CD4-positive, alpha-beta T cell treated with Interleukin-6 at 100 ng/mL for 8 hours (primary cell): ENCODE measurements around the gene ITPR1.

Source experiments
- DNase-seq: peaks from one replicate; pipeline ENCODE4 v3.0.0-alpha.2; 2020; ENCODE audit warnings: mixed read lengths, low spot score

The ITPR1 gene

GRCh38 chr3:4720316-4721075 is 227.3 kb downstream of the ITPR1 start:
- DNase-seq: peak; percentile 28

- DNase-seq: no peak
These were observed 228.4 kb downstream of the ITPR1 start for GRCh38 chr3:4721511-4721911.

GRCh38 chr3:4722103-4722502 is 229.0 kb downstream of the ITPR1 start:
- peak; percentile 38 for DNase-seq

- no peak for DNase-seq
These were observed 231.0 kb downstream of the ITPR1 start for GRCh38 chr3:4724051-4724629.

GRCh38 chr3:4726549-4726948 is 233.4 kb downstream of the ITPR1 start:
- no peak for DNase-seq

GRCh38 chr3:4729061-4729973 is 236.2 kb downstream of the ITPR1 start:
- no peak for DNase-seq

- no peak for DNase-seq
These were observed 237.6 kb downstream of the ITPR1 start for GRCh38 chr3:4730719-4731118.

GRCh38 chr3:4731543-4732111 is 238.5 kb downstream of the ITPR1 start:
- no peak for DNase-seq

- no peak for DNase-seq
These were observed 239.8 kb downstream of the ITPR1 start for GRCh38 chr3:4732925-4733324.

GRCh38 chr3:4734454-4734853 is 241.3 kb downstream of the ITPR1 start:
- DNase-seq: no peak

GRCh38 chr3:4735243-4735642 is 242.1 kb downstream of the ITPR1 start:
- no peak for DNase-seq

GRCh38 chr3:4736284-4736861 is 243.2 kb downstream of the ITPR1 start:
- no peak for DNase-seq

GRCh38 chr3:4738737-4739274 is 245.7 kb downstream of the ITPR1 start:
- no peak for DNase-seq

GRCh38 chr3:4739289-4740236 is 246.4 kb downstream of the ITPR1 start:
- DNase-seq: no peak

GRCh38 chr3:4740397-4741105 is 247.4 kb downstream of the ITPR1 start:
- no peak for DNase-seq

- DNase-seq: no peak
These were observed 247.9 kb downstream of the ITPR1 start for GRCh38 chr3:4741106-4741403.

- no peak for DNase-seq
These were observed 248.5 kb downstream of the ITPR1 start for GRCh38 chr3:4741404-4742307.

GRCh38 chr3:4742359-4742758 is 249.2 kb downstream of the ITPR1 start:
- no peak for DNase-seq

- DNase-seq: no peak
These were observed 250.2 kb downstream of the ITPR1 start for GRCh38 chr3:4743371-4743770.
